OCI-LY7 (cell line): ENCODE results near the gene HSF2BP. TPM values are rescaled to one million over a fixed set of nuclear protein-coding genes. Genes with fewer than 3 reads are reported as not detected.

ENCODE experiments used
- BruUV-seq: library from RNA; stranded (reverse); fragments of 400-500 nt; replicated peaks from 2 replicates; lab custom pipeline; 2021; lab: Mats Ljungman, UMichigan
- CTCF ChIA-PET: fragments of 300-600 bp; sonication (Branson Sonifier 250); formaldehyde crosslinking; loops from one replicate; lab custom pipeline; 2022; ENCODE audit warnings: antibody characterized with exemption; ENCODE audit not compliant: unreplicated experiment; lab: Charles Lee
- POLR2A ChIA-PET: fragments of 300-600 bp; sonication (Branson Sonifier 250); formaldehyde crosslinking; loops from one replicate; lab custom pipeline; 2022; ENCODE audit warnings: antibody characterized with exemption; lab: Charles Lee
- DNase-seq: peaks from one replicate; pipeline ENCODE4 v3.0.0-alpha.2; 2015; ENCODE audit warnings: low spot score
- H2AFZ ChIP-seq: fragments of 200-600 bp; sonication (generic), shearing (Covaris generic); 2 replicates; pipeline ENCODE4 v1.6.1; 2014; ENCODE audit warnings: mild to moderate bottlenecking, antibody characterized with exemption, low read length, moderate library complexity
- H3K27ac ChIP-seq: fragments of 200-600 bp; sonication (generic); 2 replicates; pipeline ENCODE4 v1.5.1; 2014; ENCODE audit warnings: mixed run types, low read depth, mild to moderate bottlenecking, moderate library complexity, low read length, inconsistent platforms; ENCODE audit not compliant: poor library complexity, severe bottlenecking
- H3K36me3 ChIP-seq: fragments of 200-600 bp; sonication (generic); 2 replicates; pipeline ENCODE4 v1.6.1; 2014; ENCODE audit warnings: mild to moderate bottlenecking, antibody characterized with exemption, low read length, moderate library complexity, mixed read lengths; ENCODE audit not compliant: insufficient read depth
- H3K4me1 ChIP-seq: fragments of 200-600 bp; sonication (generic); 2 replicates; pipeline ENCODE4 v1.5.1; 2014; ENCODE audit warnings: mild to moderate bottlenecking, low read length; ENCODE audit not compliant: insufficient read depth, poor library complexity, severe bottlenecking
- H3K4me2 ChIP-seq: fragments of 200-600 bp; sonication (generic); 2 replicates; pipeline ENCODE4 v1.6.1; 2014; ENCODE audit warnings: mild to moderate bottlenecking, low read length
- H3K4me3 ChIP-seq: fragments of 200-600 bp; sonication (generic); 2 replicates; pipeline ENCODE4 v1.5.1; 2014; ENCODE audit warnings: mild to moderate bottlenecking, low read depth, low read length; ENCODE audit not compliant: poor library complexity, severe bottlenecking
- H3K79me2 ChIP-seq: fragments of 200-600 bp; sonication (generic); 2 replicates; pipeline ENCODE4 v1.6.1; 2016; ENCODE audit warnings: low read depth, mild to moderate bottlenecking, low read length, moderate library complexity, mixed read lengths; ENCODE audit not compliant: insufficient read depth
- H3K9me2 ChIP-seq: fragments of 200-600 bp; sonication (generic); 2 replicates; pipeline ENCODE4 v1.6.1; 2016; ENCODE audit warnings: mild to moderate bottlenecking, low read length, mixed read lengths; ENCODE audit not compliant: insufficient read depth
- H3K9me3 ChIP-seq: fragments of 200-600 bp; sonication (generic); 2 replicates; pipeline ENCODE4 v1.6.1; 2014; ENCODE audit warnings: mild to moderate bottlenecking, mixed run types, low read length, mixed read lengths
- H4K20me1 ChIP-seq: fragments of 200-600 bp; sonication (generic); 2 replicates; pipeline ENCODE4 v1.6.1; 2014; ENCODE audit warnings: mild to moderate bottlenecking, antibody characterized with exemption, low read length, moderate library complexity, mixed read lengths; ENCODE audit not compliant: insufficient read depth
- CTCF ChIP-seq: fragments of 200-600 bp; sonication (generic); conservative IDR thresholded peaks from 2 replicates; pipeline ENCODE4 v1.5.1; 2014; ENCODE audit warnings: mild to moderate bottlenecking, antibody characterized with exemption, low read length, moderate library complexity, mixed read lengths
- EZH2phosphoT487 ChIP-seq: fragments of 200-600 bp; sonication (generic); IDR thresholded peaks from 2 replicates; pipeline ENCODE4 v1.6.1; 2018; ENCODE audit warnings: low read depth, borderline replicate concordance, mild to moderate bottlenecking, mixed run types, antibody characterized with exemption, low read length, moderate library complexity, mixed read lengths
- intact Hi-C: fragments of 100-400 bp; cut with micrococcal nuclease; formaldehyde crosslinking; loops from one replicate; pipeline ENCODE4 v1.10.0; 2022; ENCODE audit not compliant: unreplicated experiment
- total RNA-seq, 2 experiments: library from RNA; depleted of rRNA in 1 of 2; stranded (reverse); fragments of >200 nt in 1 of 2; shearing (Covaris generic) in 1 of 2; gene quantifications; 2 replicates each; pipeline ENCODE4 v1.2.3, GENCODE V29; 2014 to 2022

Gene HSF2BP
- total RNA-seq, 2 experiments from 2014 or later, result 3.5 to 5.1 TPM

- no peaks in the 10 kb centered on the region for H4K20me1 ChIP-seq
- no peaks in the 10 kb centered on the region for H3K79me2 ChIP-seq
- TF ChIP-seq CTCF (no peak), EZH2phosphoT487 (no peak)
- no peak for DNase-seq
- H3K4me3 ChIP-seq, result no peak overlapping the region
- H3K9me3 ChIP-seq, result no peaks in the 10 kb centered on the region
- H3K27ac ChIP-seq, result no peak overlapping the region
- no peak overlapping the region for H2AFZ ChIP-seq
- H3K36me3 ChIP-seq, result no peaks in the 10 kb centered on the region
- H3K4me1 ChIP-seq, result no peaks in the 10 kb centered on the region
- BruUV-seq, result no TSS peak
- intact Hi-C loops, result no loop called here
- H3K9me2 ChIP-seq, result no peaks in the 10 kb centered on the region
- ChIA-PET CTCF (no interaction called here), POLR2A (no interaction called here)
- H3K4me2 ChIP-seq, result no peak overlapping the region
These were observed 49.6 kb downstream of the HSF2BP start for GRCh38 chr21:43609501-43610340.

- H3K79me2 ChIP-seq, result no peaks in the 10 kb centered on the region
- H2AFZ ChIP-seq, result no peak overlapping the region
- H3K4me3 ChIP-seq, result no peak overlapping the region
- no peak for TF ChIP-seq EZH2phosphoT487
- TF ChIP-seq CTCF, result no peak
- no TSS peak for BruUV-seq
- POLR2A ChIA-PET, result no interaction called here
- no peak overlapping the region for H3K4me2 ChIP-seq
- no peak for DNase-seq
- no peaks in the 10 kb centered on the region for H3K36me3 ChIP-seq
- no peaks in the 10 kb centered on the region for H4K20me1 ChIP-seq
- H3K9me2 ChIP-seq, result no peaks in the 10 kb centered on the region
- H3K4me1 ChIP-seq, result no peaks in the 10 kb centered on the region
- no peaks in the 10 kb centered on the region for H3K9me3 ChIP-seq
- H3K27ac ChIP-seq, result no peak overlapping the region
- CTCF ChIA-PET, result no interaction called here
- intact Hi-C loops, result no loop called here
These were observed 50.6 kb downstream of the HSF2BP start for GRCh38 chr21:43608664-43609063.

- no peak for TF ChIP-seq EZH2phosphoT487
- TF ChIP-seq CTCF, result no peak
- ChIA-PET POLR2A (no interaction called here), CTCF (no interaction called here)
- no peak overlapping the region for H3K4me2 ChIP-seq
- BruUV-seq, result no TSS peak
- H3K79me2 ChIP-seq, result no peaks in the 10 kb centered on the region
- no peak overlapping the region for H3K27ac ChIP-seq
- no peak overlapping the region for H3K4me3 ChIP-seq
- H3K36me3 ChIP-seq, result no peaks in the 10 kb centered on the region
- no peaks in the 10 kb centered on the region for H3K9me2 ChIP-seq
- no peak for DNase-seq
- no peak overlapping the region for H2AFZ ChIP-seq
- H3K9me3 ChIP-seq, result no peaks in the 10 kb centered on the region
- no peaks in the 10 kb centered on the region for H3K4me1 ChIP-seq
- intact Hi-C loops, result no loop called here
- H4K20me1 ChIP-seq, result no peaks in the 10 kb centered on the region
These were observed 51.1 kb downstream of the HSF2BP start for GRCh38 chr21:43608225-43608624.
